Psoas muscle (tissue), 8 donors: ENCODE data around the gene KCTD7. TPM values are rescaled to one million over a fixed set of nuclear protein-coding genes. Genes with fewer than 3 reads are reported as not detected.
"Not testable (repeated sequence)": the region's sequence is repeated elsewhere in the genome, so short reads cannot be mapped to it uniquely, and the experiment has no call there.

Experiments
- ATAC-seq, 4 donors: fragments of 200-7000 bp; cut with Tn5 transposase; one replicate each; pipeline ENCODE4 v1.9.1; 2020; ENCODE audit warnings: moderate library complexity in 3 of 4, mild to moderate bottlenecking in 2 of 4
- DNase-seq, 2 donors: peaks; one replicate each; pipeline ENCODE4 v3.0.0-alpha.2; 2020
- H3K27ac ChIP-seq: fragments of 200-600 bp; one replicate; pipeline ENCODE4 v1.8.0; 2022
- H3K27me3 ChIP-seq, 3 donors: fragments of 200-600 bp in 1 of 3; one replicate each; pipeline versions ENCODE4 v1.6.1 to v1.8.0; 2013 to 2022; ENCODE audit warnings: low read length in 2 of 3, mild to moderate bottlenecking in 2 of 3, moderate library complexity in 1 of 3; ENCODE audit not compliant: insufficient read depth in 3 of 3
- H3K36me3 ChIP-seq, 2 donors: fragments of 200-600 bp in 1 of 2; one replicate each; pipeline versions ENCODE4 v1.6.1 to v1.8.0; 2013 to 2022; ENCODE audit warnings: low read depth in 1 of 2, mild to moderate bottlenecking in 1 of 2, moderate library complexity in 1 of 2; ENCODE audit not compliant: insufficient read depth in 1 of 2
- H3K4me1 ChIP-seq: fragments of 200-600 bp; one replicate; pipeline ENCODE4 v1.8.0; 2022
- H3K4me3 ChIP-seq: fragments of 200-600 bp; one replicate; pipeline ENCODE4 v1.8.0; 2022; ENCODE audit warnings: mild to moderate bottlenecking
- H3K9me3 ChIP-seq: fragments of 200-600 bp; one replicate; pipeline ENCODE4 v1.8.0; 2022
- WGBS, 3 donors: extraction: QIAGEN DNeasy Blood & Tissue Kit; methylation state at CpG; one replicate each; pipeline versions ENCODE4 v1.1.6 to v1.1.7; 2013; 5-methylcytosine and 5-hydroxymethylcytosine counted together
- intact Hi-C, 2 donors: fragments of 100-400 bp; cut with DNase I; formaldehyde crosslinking; loops; one replicate each; pipeline versions ENCODE4 v1.11.0 to v1.14.2; 2022
- polyA plus RNA-seq, 3 donors: library from polyadenylated mRNA; stranded (reverse); fragments of 200-250 nt; gene quantifications; one replicate each; pipeline ENCODE4 v1.2.3, GENCODE V29; 2013
- total RNA-seq, 4 donors: library from RNA; stranded (reverse); fragmentation: NEBNext Ultra II Directional in 2 of 4; extraction: Animal tissue kit (Norgen Biotek cat#: 25700) in 2 of 4; gene quantifications; one replicate each; pipeline versions ENCODE4 v1.2.1 to v1.2.4, GENCODE V29; 2021 to 2023
- TF ChIP-seq, protein P1 (sequence below): fragments of 200-600 bp; IDR thresholded peaks from one replicate; pipeline ENCODE4 v1.8.0; 2022; ENCODE audit warnings: antibody characterized with exemption
- donor health status: healthy with polysubstance abuse.
- donor health status: DM: no; HTN: no; CAD: no; lungs with moderate emphysema.
- donor health status: Bipolar disorder and iron deficiency.
- donor health status: healthy.
- donor health status: DM: yes; HTN: yes; CAD: no.
- donor health status: DM: no; HTN: no; CAD: no.
- donor health status: DM: no; HTN: no; CAD: no.
- donor health status: DM: yes; HTN: yes; CAD: no.

Gene KCTD7
- total and polyA plus RNA-seq, 7 donors, result 2.2 to 9.8 (median 4.0) TPM

DNA sequence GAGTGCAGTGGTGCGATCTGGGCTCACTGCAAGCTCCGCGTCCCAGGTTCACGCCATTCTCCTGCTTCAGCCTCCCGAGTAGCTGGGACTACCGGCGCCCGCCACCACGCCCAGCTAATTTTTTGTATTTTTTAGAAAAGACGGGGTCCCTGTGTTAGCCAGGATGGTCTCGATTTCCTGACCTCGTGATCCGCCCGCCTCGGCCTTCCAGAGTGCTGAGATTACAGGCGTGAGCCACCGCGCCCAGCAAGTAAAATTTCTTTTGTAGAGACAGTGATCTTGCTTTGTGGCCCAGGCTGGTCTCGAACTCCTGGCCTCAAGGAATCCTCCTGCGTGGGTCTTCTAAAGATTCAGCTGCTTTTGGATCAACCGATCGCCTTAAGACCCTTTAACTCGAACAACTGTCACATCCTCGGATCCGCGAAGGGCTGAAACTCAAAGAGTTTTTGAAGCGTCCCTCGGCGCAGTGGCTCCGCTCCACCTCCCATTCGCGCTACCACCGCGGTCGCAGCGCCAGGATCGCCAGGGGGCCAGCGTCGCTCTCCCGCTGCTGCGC lies 25.1 kb downstream of the KCTD7 start:
- WGBS, 3 donors, result 7 to 10% (median 8%) methylated on average over 41 of the region's 41 CpGs
- intact Hi-C loops, result loop anchor here (10.0 kb wide), 1 partner anchor 91 kb away; the partner anchor contains the start of gene RABGEF1 (in 2 of the 2)
- TF ChIP-seq, protein P1, sequence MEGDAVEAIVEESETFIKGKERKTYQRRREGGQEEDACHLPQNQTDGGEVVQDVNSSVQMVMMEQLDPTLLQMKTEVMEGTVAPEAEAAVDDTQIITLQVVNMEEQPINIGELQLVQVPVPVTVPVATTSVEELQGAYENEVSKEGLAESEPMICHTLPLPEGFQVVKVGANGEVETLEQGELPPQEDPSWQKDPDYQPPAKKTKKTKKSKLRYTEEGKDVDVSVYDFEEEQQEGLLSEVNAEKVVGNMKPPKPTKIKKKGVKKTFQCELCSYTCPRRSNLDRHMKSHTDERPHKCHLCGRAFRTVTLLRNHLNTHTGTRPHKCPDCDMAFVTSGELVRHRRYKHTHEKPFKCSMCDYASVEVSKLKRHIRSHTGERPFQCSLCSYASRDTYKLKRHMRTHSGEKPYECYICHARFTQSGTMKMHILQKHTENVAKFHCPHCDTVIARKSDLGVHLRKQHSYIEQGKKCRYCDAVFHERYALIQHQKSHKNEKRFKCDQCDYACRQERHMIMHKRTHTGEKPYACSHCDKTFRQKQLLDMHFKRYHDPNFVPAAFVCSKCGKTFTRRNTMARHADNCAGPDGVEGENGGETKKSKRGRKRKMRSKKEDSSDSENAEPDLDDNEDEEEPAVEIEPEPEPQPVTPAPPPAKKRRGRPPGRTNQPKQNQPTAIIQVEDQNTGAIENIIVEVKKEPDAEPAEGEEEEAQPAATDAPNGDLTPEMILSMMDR, result peak; percentile 14
- H3K36me3 ChIP-seq, DNase-seq, H3K27me3 ChIP-seq, H3K9me3 ChIP-seq: not testable (repeated sequence)
- peak in 1 of 4 donors; percentile 5 for ATAC-seq
- H3K4me3 ChIP-seq, result peak overlapping the region; percentile 93
- peak overlapping the region; percentile 97 for H3K27ac ChIP-seq
- peaks cover 14% of the 10 kb centered on the region for H3K4me1 ChIP-seq

DNA sequence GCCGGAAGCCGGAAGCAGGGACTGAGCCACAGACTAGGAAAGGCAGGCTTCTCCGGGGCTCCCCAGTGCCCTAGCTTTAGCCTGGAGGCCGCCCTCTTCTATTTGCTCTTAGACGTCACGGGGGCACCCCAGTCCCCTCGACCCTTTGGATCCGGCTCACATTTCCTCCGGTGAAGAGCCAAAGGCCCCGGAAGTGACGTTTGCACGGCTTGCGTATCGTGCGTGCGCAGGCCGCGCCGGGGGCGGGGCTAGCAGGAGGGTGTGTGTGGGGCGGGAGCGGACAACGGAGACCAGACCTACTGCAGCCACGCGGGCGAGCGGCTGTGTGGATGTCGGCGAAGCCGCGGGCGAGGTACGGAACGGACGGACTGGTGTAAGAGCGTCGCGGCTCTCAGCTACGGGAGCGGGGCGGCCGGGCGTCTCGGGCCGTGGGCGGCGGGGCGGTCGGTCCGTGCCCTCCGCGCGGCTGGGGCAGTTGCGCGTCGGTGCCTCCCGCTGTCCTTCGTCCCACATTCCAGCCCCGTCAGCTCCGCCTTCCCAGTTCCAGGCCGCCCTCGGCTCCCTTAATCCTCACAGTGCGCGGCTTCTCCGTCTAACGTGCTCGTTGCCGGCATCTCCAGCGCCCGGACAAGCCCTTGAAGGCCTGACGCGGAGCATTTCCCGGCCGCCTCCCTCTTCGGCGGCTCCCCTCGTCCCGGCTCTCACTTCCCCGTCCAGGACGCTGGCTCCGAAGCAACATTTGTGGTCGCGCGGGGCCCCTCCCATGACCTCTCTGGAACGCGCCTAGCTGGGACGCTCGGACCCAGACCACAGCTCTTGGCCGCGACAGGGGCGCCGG lies 25.8 kb downstream of the KCTD7 start:
- peak; percentile 97 to 98 (median 98) for ATAC-seq
- DNase-seq, result peak; percentile 98 to 99
- Histone ChIP-seq H3K27me3 (no peaks in the 10 kb centered on the region), H3K9me3 (no peaks in the 10 kb centered on the region), H3K4me3 (peak overlapping the region; percentile 93), H3K4me1 (peaks cover 14% of the 10 kb centered on the region), H3K36me3 (no peaks in the 10 kb centered on the region), H3K27ac (peak overlapping the region; percentile 97)
- intact Hi-C loops, result loop anchor here (10.0 kb wide), 1 partner anchor 90 kb away; the partner anchor contains the start of gene RABGEF1 (in 2 of the 2)
- 0% methylated on average over 66 to 92 of the region's 92 CpGs for WGBS, 3 donors
- TF ChIP-seq, protein P1, result no peak

DNA sequence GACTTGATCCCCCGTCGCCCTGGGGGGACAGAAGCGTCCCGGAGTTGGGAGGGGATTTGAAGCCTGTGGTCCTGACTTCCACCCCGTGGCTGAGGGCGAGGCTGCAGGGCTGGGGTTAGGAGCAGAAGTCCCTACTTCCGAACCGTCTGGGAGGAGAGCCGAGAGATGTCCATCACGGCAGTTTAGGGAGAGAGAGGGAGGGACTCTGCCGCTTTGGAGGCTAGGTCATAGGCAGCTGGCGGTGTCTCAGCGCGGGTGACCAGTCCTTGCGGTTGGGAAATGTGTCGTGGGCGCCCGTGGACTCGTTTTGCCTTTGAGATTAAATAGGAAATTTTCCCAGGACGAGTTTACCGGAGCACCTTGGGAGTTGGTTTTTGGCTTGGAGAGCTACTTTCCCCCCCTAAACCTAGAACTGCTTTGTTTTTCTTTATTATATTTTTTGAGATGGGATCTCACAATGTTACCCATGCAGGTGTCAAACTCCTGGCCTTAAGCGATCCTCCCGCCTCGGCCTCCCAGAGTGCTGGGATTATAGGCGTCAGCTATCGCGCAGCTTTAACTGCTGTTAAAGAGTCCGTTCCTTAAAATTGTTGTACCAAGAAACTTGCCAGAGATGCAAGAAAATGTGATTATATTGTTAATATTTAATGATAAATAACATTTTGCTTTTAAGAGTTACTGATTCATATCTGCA lies 26.6 kb downstream of the KCTD7 start:
- intact Hi-C loops, result loop anchor here (10.0 kb wide), 1 partner anchor 90 kb away; the partner anchor contains the start of gene RABGEF1 (in 2 of the 2)
- H3K36me3 ChIP-seq, H3K27me3 ChIP-seq, H3K9me3 ChIP-seq: not testable (repeated sequence)
- ATAC-seq, result peak; percentile 57 to 69 (median 64)
- Histone ChIP-seq H3K4me1 (peaks cover 14% of the 10 kb centered on the region), H3K27ac (peak overlapping the region; percentile 97), H3K4me3 (peak overlapping the region; percentile 93)
- WGBS, 3 donors, result 6 to 10% (median 7%) methylated on average over 23 to 28 of the region's 28 CpGs
- DNase-seq, result peak; percentile 58 to 75

DNA sequence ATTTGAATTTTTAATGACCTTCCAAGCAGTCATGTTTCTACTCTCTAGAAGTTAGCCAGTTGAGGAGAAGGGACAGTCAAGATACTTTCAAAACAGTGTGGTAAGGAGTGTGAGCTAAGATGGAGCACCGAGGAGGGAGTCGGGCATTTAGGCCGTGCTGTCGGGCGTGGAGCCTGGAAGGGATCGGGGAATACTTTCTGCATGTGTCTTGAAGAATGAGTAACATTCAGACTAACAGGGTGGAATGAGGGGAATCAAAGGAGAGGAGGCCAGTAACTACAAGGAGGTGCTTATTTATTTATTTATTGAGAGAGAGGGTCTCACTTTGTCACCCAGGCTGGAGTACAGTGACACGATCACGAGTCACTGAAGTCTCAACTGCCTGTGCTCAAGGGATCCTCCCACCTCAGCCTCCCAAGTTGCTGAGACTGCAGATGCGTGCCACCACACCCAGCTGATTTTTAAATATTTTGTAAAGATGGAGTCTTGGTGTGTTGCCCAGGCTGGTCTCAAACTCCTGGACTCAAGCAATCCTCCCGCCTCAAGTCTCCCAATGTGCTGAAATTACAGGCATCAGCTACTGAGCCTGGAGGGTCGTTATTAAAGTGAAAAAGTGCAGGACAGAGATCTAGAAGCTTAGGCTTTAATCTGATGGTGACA lies 27.3 kb downstream of the KCTD7 start:
- Histone ChIP-seq H3K4me1 (peaks cover 14% of the 10 kb centered on the region), H3K27ac (peak overlapping the region; percentile 97), H3K4me3 (peak overlapping the region; percentile 93)
- not testable (repeated sequence) for DNase-seq, H3K27me3 ChIP-seq, H3K36me3 ChIP-seq, H3K9me3 ChIP-seq, ATAC-seq
- 69 to 79% (median 72%) methylated on average over 11 of the region's 11 CpGs for WGBS, 3 donors
- intact Hi-C loops, result loop anchor here (10.0 kb wide), 1 partner anchor 89 kb away; the partner anchor contains the start of gene RABGEF1 (in 2 of the 2)

DNA sequence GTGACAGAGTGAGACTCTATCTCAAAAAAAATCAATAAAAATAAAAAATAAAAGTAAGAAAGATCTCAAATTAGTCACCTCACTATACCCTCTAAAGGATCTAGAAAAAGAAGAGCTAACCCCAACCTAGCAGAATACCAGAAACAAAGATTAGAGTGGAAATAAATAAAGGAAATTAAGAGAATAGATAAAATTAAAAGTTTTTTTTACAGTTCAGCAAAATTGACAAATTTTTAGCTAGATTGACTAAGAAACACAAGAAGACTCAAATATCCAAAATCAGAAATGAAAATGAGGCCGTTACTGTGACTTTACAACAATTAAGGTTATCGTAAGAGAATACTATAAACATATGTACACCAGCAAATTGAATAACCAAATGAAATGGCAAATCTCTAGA lies 29.1 kb downstream of the KCTD7 start:
- H3K4me1 ChIP-seq, result peaks cover 14% of the 10 kb centered on the region
- WGBS, 3 donors, result 47 to 97% (median 73%) methylated on average over 2 of the region's 2 CpGs
- intact Hi-C loops, result loop anchor here (10.0 kb wide), 1 partner anchor 87 kb away; the partner anchor contains the start of gene RABGEF1 (in 2 of the 2)

More for the DNA sequence above, 29.1 kb downstream of the KCTD7 start:
- Histone ChIP-seq H3K9me3 (no peaks in the 10 kb centered on the region), H3K27me3 (no peaks in the 10 kb centered on the region), H3K4me3 (no peak overlapping the region), H3K27ac (no peak overlapping the region), H3K36me3 (no peaks in the 10 kb centered on the region)
- DNase-seq (no peak), ATAC-seq (no peak)
- TF ChIP-seq, protein P1, result no peak
